CD4-positive, alpha-beta T cell (primary cell): ENCODE measurements around the gene MKX. TPM values are rescaled to one million over a fixed set of nuclear protein-coding genes. Genes with fewer than 3 reads are reported as not detected.

Source experiments
- ATAC-seq: fragments of 200-7000 bp; cut with Tn5 transposase; one replicate; pipeline ENCODE4 v1.10.0; 2022; ENCODE audit warnings: mild to moderate bottlenecking; ENCODE audit not compliant: poor library complexity
- CTCF ChIA-PET: fragments of 350-600 bp; sonication (Branson Sonifier 250); formaldehyde crosslinking; loops from one replicate; lab custom pipeline; 2021; ENCODE audit warnings: antibody characterized with exemption, inconsistent platforms; lab: Charles Lee
- POLR2A ChIA-PET: fragments of 350-600 bp; sonication (Branson Sonifier 250); formaldehyde crosslinking; loops from one replicate; lab custom pipeline; 2021; ENCODE audit warnings: antibody characterized with exemption, inconsistent platforms; lab: Charles Lee
- DNase-seq, 14 experiments: peaks; one replicate each; pipeline ENCODE4 v3.0.0-alpha.2; 2013 to 2020; ENCODE audit warnings: mixed read lengths in 2 of 14
- H3K27ac ChIP-seq, 2 donors: one replicate each; pipeline versions ENCODE4 v1.5.1 to v1.7.0; 2013; ENCODE audit warnings: low read length in 2 of 2, low read depth in 1 of 2, mild to moderate bottlenecking in 1 of 2
- H3K27me3 ChIP-seq, 2 experiments: 1 replicate in 1 of 2; 2 replicates in 1 of 2; pipeline versions ENCODE4 v1.6.1 to v1.7.0; 2013; ENCODE audit warnings: low read length in 2 of 2, control low read depth in 1 of 2, mild to moderate bottlenecking in 1 of 2, moderate library complexity in 1 of 2; ENCODE audit not compliant: insufficient read depth in 2 of 2, control insufficient read depth in 1 of 2
- H3K36me3 ChIP-seq: one replicate; pipeline ENCODE4 v1.6.1; 2013; ENCODE audit warnings: low read length, control low read depth; ENCODE audit not compliant: insufficient read depth
- H3K4me1 ChIP-seq: one replicate; pipeline ENCODE4 v1.6.1; 2013; ENCODE audit warnings: low read length, control low read depth; ENCODE audit not compliant: insufficient read depth
- H3K4me3 ChIP-seq: one replicate; pipeline ENCODE4 v1.5.1; 2013; ENCODE audit warnings: mild to moderate bottlenecking, low read length, moderate library complexity
- H3K9me3 ChIP-seq, 2 experiments: 1 replicate in 1 of 2; 2 replicates in 1 of 2; pipeline versions ENCODE4 v1.6.1 to v1.7.0; 2013; ENCODE audit warnings: low read length in 2 of 2, mild to moderate bottlenecking in 2 of 2, control low read depth in 1 of 2, moderate library complexity in 1 of 2; ENCODE audit not compliant: control insufficient read depth in 1 of 2, insufficient read depth in 1 of 2
- H3K27ac Mint-ChIP-seq: one replicate; pipeline ENCODE4 v1.8.0; 2020; ENCODE audit warnings: mixed read lengths
- H3K27me3 Mint-ChIP-seq: one replicate; pipeline ENCODE4 v1.8.0; 2021; ENCODE audit warnings: mixed read lengths
- H3K36me3 Mint-ChIP-seq: one replicate; pipeline ENCODE4 v1.8.0; 2021; ENCODE audit warnings: low read depth, mixed read lengths
- H3K4me1 Mint-ChIP-seq: one replicate; pipeline ENCODE4 v1.8.0; 2021; ENCODE audit warnings: low read depth, mixed read lengths
- H3K4me3 Mint-ChIP-seq: one replicate; pipeline ENCODE4 v1.8.0; 2020; ENCODE audit warnings: mild to moderate bottlenecking, mixed read lengths
- H3K9me3 Mint-ChIP-seq: one replicate; pipeline ENCODE4 v1.8.0; 2020; ENCODE audit warnings: mixed read lengths
- intact Hi-C, 2 experiments: fragments of 100-400 bp; cut with DNase I in 1 of 2; cut with micrococcal nuclease in 1 of 2; formaldehyde crosslinking; loops; one replicate each; pipeline versions ENCODE4 v1.15.1 to v1.9.0; 2023 to 2025; cut with DNase I, micrococcal nuclease
- total RNA-seq, 174 experiments: library from RNA in 2 of 174; stranded (reverse) in 2 of 174; gene quantifications; one replicate each; pipeline ENCODE4 v1.2.3 and lab custom pipeline; 2021 to 2026
- TF ChIP-seq, protein P1 (sequence below): fragments of 200-600 bp; IDR thresholded peaks from one replicate; pipeline ENCODE4 v1.8.0; 2022; ENCODE audit warnings: antibody characterized with exemption, mild to moderate bottlenecking

Gene MKX
- total RNA-seq, 2 experiments from 2014 or later, result not detected

DNA sequence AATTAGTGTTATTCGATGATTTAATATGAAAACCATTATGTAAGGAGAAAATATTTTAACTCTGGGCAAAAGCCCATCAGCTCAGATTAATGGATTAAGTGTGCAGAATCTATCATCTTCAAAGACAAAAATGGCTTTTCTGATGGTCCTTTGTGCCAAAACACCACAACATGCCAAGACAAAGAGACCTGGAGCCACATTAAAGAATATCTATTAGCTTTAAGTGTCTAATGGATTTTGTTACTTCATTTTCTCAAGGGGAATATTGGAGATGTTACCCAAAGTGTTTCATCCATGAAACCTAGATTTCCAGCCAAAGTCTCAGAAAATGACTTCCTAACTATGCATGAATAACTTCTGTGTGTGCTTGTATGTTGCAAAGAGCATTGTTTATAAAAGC lies 57.3 kb downstream of the MKX start:
- Histone ChIP-seq H3K4me1 (no peaks in the 10 kb centered on the region), H3K27ac (no peak overlapping the region), H3K9me3 (no peaks in the 10 kb centered on the region), H3K27me3 (no peaks in the 10 kb centered on the region), H3K36me3 (no peaks in the 10 kb centered on the region), H3K4me3 (no peak overlapping the region)
- ATAC-seq (no peak), DNase-seq (no peak)
- no peaks in the 10 kb centered on the region for H3K36me3 Mint-ChIP-seq
- H3K4me1 Mint-ChIP-seq, result no peaks in the 10 kb centered on the region
- H3K27me3 Mint-ChIP-seq, result peaks cover 22% of the 10 kb centered on the region
- intact Hi-C loops, result no loop called here
- CTCF ChIA-PET, result interaction anchor here (1.0 kb wide), 1 partner anchor 8 kb away, joined by 3 read pairs; no protein-coding TSS in a partner anchor
- POLR2A ChIA-PET, result no interaction called here
- no peaks in the 10 kb centered on the region for H3K9me3 Mint-ChIP-seq
- TF ChIP-seq, protein P1, sequence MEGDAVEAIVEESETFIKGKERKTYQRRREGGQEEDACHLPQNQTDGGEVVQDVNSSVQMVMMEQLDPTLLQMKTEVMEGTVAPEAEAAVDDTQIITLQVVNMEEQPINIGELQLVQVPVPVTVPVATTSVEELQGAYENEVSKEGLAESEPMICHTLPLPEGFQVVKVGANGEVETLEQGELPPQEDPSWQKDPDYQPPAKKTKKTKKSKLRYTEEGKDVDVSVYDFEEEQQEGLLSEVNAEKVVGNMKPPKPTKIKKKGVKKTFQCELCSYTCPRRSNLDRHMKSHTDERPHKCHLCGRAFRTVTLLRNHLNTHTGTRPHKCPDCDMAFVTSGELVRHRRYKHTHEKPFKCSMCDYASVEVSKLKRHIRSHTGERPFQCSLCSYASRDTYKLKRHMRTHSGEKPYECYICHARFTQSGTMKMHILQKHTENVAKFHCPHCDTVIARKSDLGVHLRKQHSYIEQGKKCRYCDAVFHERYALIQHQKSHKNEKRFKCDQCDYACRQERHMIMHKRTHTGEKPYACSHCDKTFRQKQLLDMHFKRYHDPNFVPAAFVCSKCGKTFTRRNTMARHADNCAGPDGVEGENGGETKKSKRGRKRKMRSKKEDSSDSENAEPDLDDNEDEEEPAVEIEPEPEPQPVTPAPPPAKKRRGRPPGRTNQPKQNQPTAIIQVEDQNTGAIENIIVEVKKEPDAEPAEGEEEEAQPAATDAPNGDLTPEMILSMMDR, result no peak
- H3K27ac Mint-ChIP-seq, result no peak overlapping the region
- H3K4me3 Mint-ChIP-seq, result no peak overlapping the region

DNA sequence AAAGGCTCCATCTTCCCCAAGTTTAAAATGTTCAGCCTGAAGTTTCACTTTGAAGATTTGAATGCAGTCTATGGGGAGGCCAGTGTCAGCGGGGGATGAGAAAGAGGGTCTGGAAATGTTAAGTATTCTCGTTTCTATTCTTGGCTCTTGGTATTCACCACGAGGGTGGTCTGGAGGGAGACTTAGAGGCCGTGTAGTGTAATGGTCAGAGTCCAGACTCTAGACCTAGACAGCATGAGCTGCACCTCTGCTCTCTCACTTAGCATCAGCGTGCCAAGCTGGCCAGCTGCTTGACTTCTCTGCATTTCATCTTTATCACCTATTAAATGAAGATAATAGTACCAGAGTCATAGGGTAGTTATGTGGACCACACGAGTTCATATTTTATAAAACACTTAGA lies 57.9 kb downstream of the MKX start:
- no peak for DNase-seq

DNA sequence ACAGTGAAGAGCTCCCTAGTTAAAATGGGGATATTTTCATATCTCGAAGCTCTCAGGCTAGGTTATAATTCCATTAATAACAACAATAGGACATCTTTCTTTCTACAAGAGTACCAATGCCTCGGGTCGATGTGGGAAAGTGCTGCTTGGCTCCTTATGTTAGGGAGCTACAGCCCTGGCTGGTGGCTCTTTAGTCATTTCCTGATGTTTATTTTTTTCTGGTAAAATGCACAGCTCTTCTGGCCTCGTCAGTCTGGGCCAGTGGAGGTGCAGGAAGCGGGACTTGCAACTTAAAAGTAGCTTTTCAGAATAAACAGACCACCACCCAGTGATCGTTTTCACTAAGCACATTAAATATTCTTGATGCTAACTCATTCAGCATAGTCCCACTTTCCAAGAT lies 58.3 kb downstream of the MKX start:
- ChIA-PET POLR2A (no interaction called here), CTCF (interaction anchor here (0.5 to 1.0 kb wide), 2 partner anchors 9 to 26 kb away, joined by 3 read pairs; no protein-coding TSS in a partner anchor)
- H3K4me1 ChIP-seq, result no peaks in the 10 kb centered on the region
- no peaks in the 10 kb centered on the region for H3K9me3 ChIP-seq
- no peak overlapping the region for H3K27ac ChIP-seq
- H3K36me3 ChIP-seq, result no peaks in the 10 kb centered on the region
- ATAC-seq (no peak), DNase-seq (no peak)
- H3K4me3 ChIP-seq, result no peak overlapping the region
- H3K9me3 Mint-ChIP-seq, result no peaks in the 10 kb centered on the region
- intact Hi-C loops, result no loop called here
- TF ChIP-seq, protein P1, result no peak
- no peaks in the 10 kb centered on the region for H3K27me3 ChIP-seq
- no peaks in the 10 kb centered on the region for H3K4me1 Mint-ChIP-seq
- peaks cover 18% of the 10 kb centered on the region for H3K27me3 Mint-ChIP-seq
- no peaks in the 10 kb centered on the region for H3K36me3 Mint-ChIP-seq
- H3K4me3 Mint-ChIP-seq, result no peak overlapping the region
- H3K27ac Mint-ChIP-seq, result no peak overlapping the region

More for the DNA sequence above, 57.9 kb downstream of the MKX start:
- intact Hi-C loops, result no loop called here
- POLR2A ChIA-PET, result no interaction called here
- H3K4me1 Mint-ChIP-seq, result no peaks in the 10 kb centered on the region
- no peak overlapping the region for H3K4me3 ChIP-seq
- ATAC-seq, result no peak
- H3K9me3 ChIP-seq, result no peaks in the 10 kb centered on the region
- H3K27me3 ChIP-seq, result no peaks in the 10 kb centered on the region
- CTCF ChIA-PET, result interaction anchor here (0.5 to 1.0 kb wide), 2 partner anchors 8 to 26 kb away, joined by 3 read pairs; no protein-coding TSS in a partner anchor
- no peak overlapping the region for H3K27ac ChIP-seq
- H3K27ac Mint-ChIP-seq, result no peak overlapping the region
- H3K36me3 ChIP-seq, result no peaks in the 10 kb centered on the region
- no peaks in the 10 kb centered on the region for H3K9me3 Mint-ChIP-seq
- peaks cover 18% of the 10 kb centered on the region for H3K27me3 Mint-ChIP-seq
- no peaks in the 10 kb centered on the region for H3K36me3 Mint-ChIP-seq
- H3K4me1 ChIP-seq, result no peaks in the 10 kb centered on the region
- H3K4me3 Mint-ChIP-seq, result no peak overlapping the region
- TF ChIP-seq, protein P1, result no peak
